ENCODE measurements around the gene RBFOX2.
A peak's percentile ranks its signal among the peaks of the same experiment; 100 is the strongest.

The RBFOX2 gene

GRCh38 chr22:35732116-35732515 is 296.5 kb downstream of the RBFOX2 start:
- Histone ChIP-seq H3K36me3 (ENCODE audit: low read depth) (no peaks in the 10 kb centered on the region), H3K27ac (ENCODE audit: poor library complexity, severe bottlenecking) (no peak overlapping the region), H3K4me3 (ENCODE audit: severe bottlenecking) (no peak overlapping the region), H3K9me3 (ENCODE audit: severe bottlenecking) (no peaks in the 10 kb centered on the region), H3K4me1 (ENCODE audit: insufficient read depth, poor library complexity, severe bottlenecking) (no peaks in the 10 kb centered on the region), H3K27me3 (ENCODE audit: insufficient read depth, poor library complexity, severe bottlenecking) (no peaks in the 10 kb centered on the region)
- DNase-seq (ENCODE audit: low spot score) (no peak), ATAC-seq (ENCODE audit: low read depth) (no peak)
- TF ChIP-seq, protein P1, sequence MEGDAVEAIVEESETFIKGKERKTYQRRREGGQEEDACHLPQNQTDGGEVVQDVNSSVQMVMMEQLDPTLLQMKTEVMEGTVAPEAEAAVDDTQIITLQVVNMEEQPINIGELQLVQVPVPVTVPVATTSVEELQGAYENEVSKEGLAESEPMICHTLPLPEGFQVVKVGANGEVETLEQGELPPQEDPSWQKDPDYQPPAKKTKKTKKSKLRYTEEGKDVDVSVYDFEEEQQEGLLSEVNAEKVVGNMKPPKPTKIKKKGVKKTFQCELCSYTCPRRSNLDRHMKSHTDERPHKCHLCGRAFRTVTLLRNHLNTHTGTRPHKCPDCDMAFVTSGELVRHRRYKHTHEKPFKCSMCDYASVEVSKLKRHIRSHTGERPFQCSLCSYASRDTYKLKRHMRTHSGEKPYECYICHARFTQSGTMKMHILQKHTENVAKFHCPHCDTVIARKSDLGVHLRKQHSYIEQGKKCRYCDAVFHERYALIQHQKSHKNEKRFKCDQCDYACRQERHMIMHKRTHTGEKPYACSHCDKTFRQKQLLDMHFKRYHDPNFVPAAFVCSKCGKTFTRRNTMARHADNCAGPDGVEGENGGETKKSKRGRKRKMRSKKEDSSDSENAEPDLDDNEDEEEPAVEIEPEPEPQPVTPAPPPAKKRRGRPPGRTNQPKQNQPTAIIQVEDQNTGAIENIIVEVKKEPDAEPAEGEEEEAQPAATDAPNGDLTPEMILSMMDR (IDR thresholded peaks at IDR 0.05; ENCODE audit: poor library complexity, severe bottlenecking), result no peak

DNA sequence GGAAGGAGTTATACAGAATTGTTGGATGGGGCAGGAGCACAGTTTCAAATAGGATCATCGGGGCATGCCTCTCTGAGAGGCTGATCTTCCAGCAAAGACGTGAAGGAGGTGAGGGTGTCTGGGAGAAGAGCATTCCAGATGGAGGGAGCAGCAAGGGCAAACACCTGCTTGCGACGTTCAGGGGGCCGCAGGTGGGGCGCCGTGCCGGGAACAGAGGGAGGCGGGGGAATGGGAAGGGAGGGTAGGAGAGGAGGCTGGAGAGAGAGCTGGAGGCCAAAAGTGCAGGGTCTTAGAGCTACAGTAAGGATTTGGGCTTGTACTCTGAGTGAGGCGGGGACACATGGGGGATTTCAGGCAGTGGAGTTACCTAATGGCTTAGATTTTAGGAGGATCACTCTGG is 297.3 kb downstream of the RBFOX2 start:
- H3K4me1 ChIP-seq (ENCODE audit: insufficient read depth, poor library complexity, severe bottlenecking), result no peaks in the 10 kb centered on the region
- TF ChIP-seq, protein P1 (IDR thresholded peaks at IDR 0.05; ENCODE audit: poor library complexity, severe bottlenecking), result no peak
- no peaks in the 10 kb centered on the region for H3K9me3 ChIP-seq (ENCODE audit: severe bottlenecking)
- no peak overlapping the region for H3K27ac ChIP-seq (ENCODE audit: poor library complexity, severe bottlenecking)
- H3K27me3 ChIP-seq (ENCODE audit: insufficient read depth, poor library complexity, severe bottlenecking), result no peaks in the 10 kb centered on the region
- ATAC-seq (ENCODE audit: low read depth) (no peak), DNase-seq (ENCODE audit: low spot score) (no peak)
- H3K4me3 ChIP-seq (ENCODE audit: severe bottlenecking), result no peak overlapping the region
- H3K36me3 ChIP-seq (ENCODE audit: low read depth), result no peaks in the 10 kb centered on the region

- Histone ChIP-seq H3K27me3 (ENCODE audit: insufficient read depth, poor library complexity, severe bottlenecking) (no peaks in the 10 kb centered on the region), H3K9me3 (ENCODE audit: severe bottlenecking) (no peaks in the 10 kb centered on the region), H3K36me3 (ENCODE audit: low read depth) (no peaks in the 10 kb centered on the region), H3K4me1 (ENCODE audit: insufficient read depth, poor library complexity, severe bottlenecking) (no peaks in the 10 kb centered on the region), H3K27ac (ENCODE audit: poor library complexity, severe bottlenecking) (peak overlapping the region; percentile 14), H3K4me3 (ENCODE audit: severe bottlenecking) (no peak overlapping the region)
- TF ChIP-seq, protein P1 (IDR thresholded peaks at IDR 0.05; ENCODE audit: poor library complexity, severe bottlenecking), result no peak
- DNase-seq (ENCODE audit: low spot score) (no peak), ATAC-seq (ENCODE audit: low read depth) (no peak)
Observed at GRCh38 chr22:35729309-35729698, 299.3 kb downstream of the RBFOX2 start.

GRCh38 chr22:35728639-35729308 is 299.9 kb downstream of the RBFOX2 start:
- Histone ChIP-seq H3K36me3 (ENCODE audit: low read depth) (no peaks in the 10 kb centered on the region), H3K4me1 (ENCODE audit: insufficient read depth, poor library complexity, severe bottlenecking) (no peaks in the 10 kb centered on the region), H3K4me3 (ENCODE audit: severe bottlenecking) (no peak overlapping the region), H3K27ac (ENCODE audit: poor library complexity, severe bottlenecking) (peak overlapping the region; percentile 14), H3K9me3 (ENCODE audit: severe bottlenecking) (no peaks in the 10 kb centered on the region), H3K27me3 (ENCODE audit: insufficient read depth, poor library complexity, severe bottlenecking) (no peaks in the 10 kb centered on the region)
- TF ChIP-seq, protein P1 (IDR thresholded peaks at IDR 0.05; ENCODE audit: poor library complexity, severe bottlenecking), result no peak
- ATAC-seq (ENCODE audit: low read depth) (peak; percentile 58; the same call in 2 of the 3 replicates), DNase-seq (ENCODE audit: low spot score) (no peak)

GRCh38 chr22:35727436-35727835 is 301.2 kb downstream of the RBFOX2 start:
- Histone ChIP-seq H3K9me3 (ENCODE audit: severe bottlenecking) (no peaks in the 10 kb centered on the region), H3K4me1 (ENCODE audit: insufficient read depth, poor library complexity, severe bottlenecking) (no peaks in the 10 kb centered on the region), H3K27me3 (ENCODE audit: insufficient read depth, poor library complexity, severe bottlenecking) (no peaks in the 10 kb centered on the region), H3K27ac (ENCODE audit: poor library complexity, severe bottlenecking) (no peak overlapping the region), H3K36me3 (ENCODE audit: low read depth) (no peaks in the 10 kb centered on the region), H3K4me3 (ENCODE audit: severe bottlenecking) (no peak overlapping the region)
- ATAC-seq (ENCODE audit: low read depth), result no peak
- TF ChIP-seq, protein P1 (IDR thresholded peaks at IDR 0.05; ENCODE audit: poor library complexity, severe bottlenecking), result no peak
- no peak for DNase-seq (ENCODE audit: low spot score)

Data from RWPE2 (cell line).